LNCAP (cell line): Measurements from ENCODE around the gene PTPRG.

Experiments
- CTCF ChIP-seq: fragments of 450-650 bp; IDR thresholded peaks from 2 replicates; pipeline ENCODE4 v1.5.1; 2017; ENCODE audit warnings: mild to moderate bottlenecking

Gene PTPRG

GRCh38 chr3:61742006-61742405 is 180.6 kb downstream of the PTPRG start:
- TF ChIP-seq CTCF = no peak

- no peak for TF ChIP-seq CTCF
Observed at GRCh38 chr3:61743067-61743466, 181.7 kb downstream of the PTPRG start.

- TF ChIP-seq CTCF = no peak
Observed at GRCh38 chr3:61743686-61744242, 182.4 kb downstream of the PTPRG start.

- no peak for TF ChIP-seq CTCF
Observed at GRCh38 chr3:61748288-61748687, 186.9 kb downstream of the PTPRG start.

GRCh38 chr3:61750766-61751165 is 189.4 kb downstream of the PTPRG start:
- no peak for TF ChIP-seq CTCF

- no peak for TF ChIP-seq CTCF
Observed at GRCh38 chr3:61758839-61759238, 197.5 kb downstream of the PTPRG start.

- no peak for TF ChIP-seq CTCF
Observed at GRCh38 chr3:61761694-61762430, 200.5 kb downstream of the PTPRG start.
